ENCODE results near the gene NPBWR2. TPM values are rescaled to one million over a fixed set of nuclear protein-coding genes. Genes with fewer than 3 reads are reported as not detected.

The NPBWR2 gene, protein sequence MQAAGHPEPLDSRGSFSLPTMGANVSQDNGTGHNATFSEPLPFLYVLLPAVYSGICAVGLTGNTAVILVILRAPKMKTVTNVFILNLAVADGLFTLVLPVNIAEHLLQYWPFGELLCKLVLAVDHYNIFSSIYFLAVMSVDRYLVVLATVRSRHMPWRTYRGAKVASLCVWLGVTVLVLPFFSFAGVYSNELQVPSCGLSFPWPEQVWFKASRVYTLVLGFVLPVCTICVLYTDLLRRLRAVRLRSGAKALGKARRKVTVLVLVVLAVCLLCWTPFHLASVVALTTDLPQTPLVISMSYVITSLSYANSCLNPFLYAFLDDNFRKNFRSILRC
- total RNA-seq (2011; cell fraction: chromatin; rRNA removed; ENCODE audit: low replicate concordance): not detected in 2 replicates
- total RNA-seq (2011; cell fraction: nucleolus; rRNA removed): not detected in 2 replicates
- total RNA-seq (2011; cell fraction: nucleoplasm; rRNA removed): not detected in 2 replicates
- total RNA-seq (2014; rRNA removed): not detected in 2 replicates
- total RNA-seq (2014; rRNA removed; fragmentation: Illumina TruSeq; extraction: Trizol): not detected in 2 replicates
- not detected in 2 replicates for total RNA-seq (2015; rRNA removed; fragmentation: Illumina TruSeq; extraction: Trizol)
- total RNA-seq (2021): not detected in 2 replicates
- not detected in 2 replicates for polyA plus RNA-seq (2011; rRNA removed)
- not detected in 2 replicates for polyA plus RNA-seq (2011; cell fraction: cytosol; rRNA removed)
- polyA plus RNA-seq (2011; cell fraction: nucleus; rRNA removed): not detected in 2 replicates
- not detected in 2 replicates for polyA plus RNA-seq (2012)
- not detected in 2 replicates for polyA plus RNA-seq (2014; fragmentation: Illumina TruSeq; extraction: Trizol)
- not detected for polyA plus RNA-seq (2014; fragmentation: Nextera tagmentation; extraction: Ambion mirVana)
- polyA plus RNA-seq (2014; rRNA removed): not detected in 2 replicates
- polyA minus RNA-seq (2011; rRNA and poly(A)+ RNA removed): not detected in 2 replicates
- not detected in 2 replicates for polyA minus RNA-seq (2011; cell fraction: cytosol; rRNA and poly(A)+ RNA removed)
- polyA minus RNA-seq (2011; cell fraction: nucleus; rRNA and poly(A)+ RNA removed): not detected in 2 replicates
- Bru-seq, nascent RNA: not detected
- not detected for BruChase-seq, experiment 1, labeled RNA remaining after a 2-hour chase
- not detected for BruChase-seq, experiment 2, labeled RNA remaining after a 6-hour chase
- long read RNA-seq, experiment 1: 0 reads
- long read RNA-seq, experiment 2: 0 reads
- long read RNA-seq, experiment 3: 0 reads

DNA sequence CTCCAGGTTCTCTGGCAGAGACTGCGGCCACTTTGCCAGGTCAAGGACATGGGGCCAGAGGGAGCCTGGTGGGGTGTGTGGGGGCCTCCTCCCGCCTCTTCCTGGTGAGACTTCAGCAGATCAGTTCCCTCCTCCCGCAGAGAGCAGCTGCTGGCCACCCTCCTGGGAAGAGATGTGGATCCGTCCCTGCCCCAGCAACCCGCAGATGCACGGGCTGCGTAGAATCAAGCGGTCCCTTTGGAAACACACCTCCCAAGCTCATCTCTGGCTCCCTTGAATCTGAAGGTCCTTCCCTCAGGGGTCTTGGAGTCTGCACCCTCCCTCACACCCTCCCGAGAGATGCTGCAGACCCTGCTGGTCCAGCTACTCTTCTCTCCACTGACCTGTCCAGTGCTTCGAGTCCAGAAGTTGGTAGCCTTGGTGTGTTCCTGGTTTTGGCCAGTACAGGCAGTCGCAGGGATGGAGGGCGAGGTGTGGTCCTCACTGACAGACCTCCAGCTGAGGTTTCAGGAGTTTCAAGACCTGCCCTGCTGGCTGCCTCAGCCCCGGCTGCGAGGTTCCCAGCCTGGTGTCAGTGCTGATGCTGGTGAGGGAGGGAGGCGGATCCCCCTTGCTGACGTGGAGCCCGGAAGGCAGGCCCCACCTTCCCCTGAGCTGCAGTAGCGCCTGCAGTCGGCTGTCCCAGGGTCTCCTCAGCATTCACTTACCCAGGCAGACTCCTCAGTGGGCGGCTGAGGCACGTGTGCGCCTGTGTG, at the start of gene NPBWR2:
NPBWR2 (minus strand) TSS at position 585 of the 755 bp plus-strand sequence. CDS start 734 bp downstream, outside the sequence.
- Histone ChIP-seq H3K9me1 (ENCODE audit: control insufficient read depth, insufficient read depth, low read length) (peaks cover 2% of the 10 kb centered on the region), H4K20me1 (replicated peaks; ENCODE audit: control insufficient read depth, insufficient read depth, low read length) (peaks cover 15% of the 10 kb centered on the region; the same call in 1 of the 2 replicates), H3K36me3 (ENCODE audit: control insufficient read depth, insufficient read depth, low read length) (no peaks in the 10 kb centered on the region), H3K9me3 (replicated peaks; ENCODE audit: control insufficient read depth, insufficient read depth, low read depth, low read length) (no peaks in the 10 kb centered on the region), H3K79me2 (ENCODE audit: control insufficient read depth, insufficient read depth, low read length) (no peaks in the 10 kb centered on the region), H3K4me2 (ENCODE audit: insufficient read depth, low read length) (no peak within 1 kb of the TSS), H2AFZ (ENCODE audit: low read depth, low read length) (no peak within 1 kb of the TSS), H3K4me1 (replicated peaks in 1 of 2; ENCODE audit: control insufficient read depth in 2 of 2, insufficient read depth in 2 of 2, low read length in 2 of 2) (peaks cover 0 to 51% of the 10 kb centered on the region in 2 experiments; a peak in 4 of 5 replicates), H3K4me3 (no peak within 1 kb of the TSS), H3K27ac (ENCODE audit: extremely low read depth, low read depth, low read length) (no peak within 1 kb of the TSS), H3K9ac (ENCODE audit: insufficient read depth in 1 of 2, low read depth in 2 of 2, low read length in 2 of 2) (peak within 1 kb of the TSS in 1 of 2 experiments; percentile 64; a peak in 2 of 4 replicates), H3K27me3 (ENCODE audit: control insufficient read depth in 2 of 2, insufficient read depth in 2 of 2, low read length in 2 of 2) (peaks cover 40 to 80% of the 10 kb centered on the region in 2 experiments)
- WGBS (ENCODE audit: insufficient coverage, low coverage, missing lambda C conversion rate): 6% methylated on average over 22 of the region's 22 CpGs
- in situ Hi-C loops (cut with MboI): no loop called here
- TF ChIP-seq CREM (IDR thresholded peaks at IDR 0.05; ENCODE audit: low read depth) (0 out of 2 replicates have a peak, but pooled peaks have one; percentile 27), FUS (optimal IDR thresholded peaks at IDR 0.05; ENCODE audit: low read depth, low read length) (no peak)
- BruUV-seq (replicated peaks): no TSS peak
- DNase-seq (ENCODE audit: extremely low read depth in 1 of 4, low spot score in 3 of 4) (peak in 3 of 4 experiments; percentile 42 to 55 (median 54)), FAIRE-seq (peak; percentile 62), ATAC-seq (peak; percentile 46)
- CTCF ChIA-PET (ENCODE audit: low intra/inter-chr PET ratio): no interaction called here
- intact Hi-C loops (cut with micrococcal nuclease): no loop called here
- POLR2A ChIA-PET: interaction anchor here (0.6 kb wide), 1 partner anchor 1407 kb away, joined by 3 read pairs; no protein-coding TSS in a partner anchor
